Neural cell (in vitro differentiated cells): Measurements from ENCODE around the gene ITGA8.

ENCODE experiments used
- CTCF ChIP-seq: fragments of 450-650 bp; IDR thresholded peaks from 2 replicates; pipeline ENCODE4 v1.5.1; 2014; ENCODE audit warnings: antibody characterized with exemption, mild to moderate bottlenecking, moderate library complexity; ENCODE audit not compliant: poor library complexity, severe bottlenecking
- RAD21 ChIP-seq: fragments of 450-650 bp; conservative IDR thresholded peaks from 2 replicates; pipeline ENCODE4 v1.6.1; 2014; ENCODE audit warnings: antibody characterized with exemption, mild to moderate bottlenecking, moderate library complexity
- SMC3 ChIP-seq: fragments of 450-650 bp; conservative IDR thresholded peaks from 2 replicates; pipeline ENCODE4 v1.6.1; 2014; ENCODE audit warnings: antibody characterized with exemption, mild to moderate bottlenecking, moderate library complexity; ENCODE audit not compliant: poor library complexity

GRCh38 chr10:15748126-15748525 is 28.4 kb upstream of the ITGA8 start:
- TF ChIP-seq CTCF (peak; percentile 15), SMC3 (no peak), RAD21 (no peak)
